ENCODE results near the gene NDUFAF2. TPM values are rescaled to one million over a fixed set of nuclear protein-coding genes. Genes with fewer than 3 reads are reported as not detected.

NDUFAF2 gene
- total and polyA plus RNA-seq, 2 of the 13 experiments (the other 11 are each of a cell fraction or from before 2014, with no cell fraction given) = 34.0 to 78.4 TPM

DNA sequence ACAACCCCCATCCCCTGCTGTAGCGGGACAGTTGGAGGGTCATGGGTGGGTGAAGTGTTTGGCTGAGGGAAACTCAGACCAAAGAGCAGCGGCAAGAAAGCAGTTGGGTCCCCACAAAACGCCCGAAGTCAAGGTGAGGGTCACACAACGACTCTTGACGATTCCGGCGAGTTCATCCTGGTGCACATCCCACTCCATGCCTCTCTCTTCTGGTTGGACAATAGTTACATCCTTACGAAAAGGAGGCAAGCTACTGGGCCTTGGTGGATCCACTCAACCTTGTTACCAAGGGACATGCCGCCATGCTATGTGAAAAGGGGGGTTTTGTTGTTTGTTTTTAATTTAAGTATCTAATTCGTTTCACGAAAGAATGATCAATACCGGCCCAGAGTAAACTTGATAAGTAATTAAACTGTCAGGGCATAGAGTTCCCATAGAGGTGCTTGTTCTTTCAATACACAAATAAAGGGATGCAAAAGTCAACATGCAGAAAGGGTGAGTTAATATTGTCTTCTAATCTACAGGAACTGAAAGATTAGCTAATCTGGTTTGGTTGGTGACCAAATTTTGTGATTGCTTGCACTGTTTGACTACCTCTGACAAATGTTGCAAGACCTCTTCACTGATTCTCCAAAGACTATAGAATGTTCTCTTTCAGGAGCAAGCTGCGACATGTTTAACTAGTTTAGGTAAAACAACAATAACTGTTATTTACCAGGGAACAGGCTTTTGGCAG lies 218.0 kb downstream of the NDUFAF2 start (continued):
- TF ChIP-seq, protein P1, sequence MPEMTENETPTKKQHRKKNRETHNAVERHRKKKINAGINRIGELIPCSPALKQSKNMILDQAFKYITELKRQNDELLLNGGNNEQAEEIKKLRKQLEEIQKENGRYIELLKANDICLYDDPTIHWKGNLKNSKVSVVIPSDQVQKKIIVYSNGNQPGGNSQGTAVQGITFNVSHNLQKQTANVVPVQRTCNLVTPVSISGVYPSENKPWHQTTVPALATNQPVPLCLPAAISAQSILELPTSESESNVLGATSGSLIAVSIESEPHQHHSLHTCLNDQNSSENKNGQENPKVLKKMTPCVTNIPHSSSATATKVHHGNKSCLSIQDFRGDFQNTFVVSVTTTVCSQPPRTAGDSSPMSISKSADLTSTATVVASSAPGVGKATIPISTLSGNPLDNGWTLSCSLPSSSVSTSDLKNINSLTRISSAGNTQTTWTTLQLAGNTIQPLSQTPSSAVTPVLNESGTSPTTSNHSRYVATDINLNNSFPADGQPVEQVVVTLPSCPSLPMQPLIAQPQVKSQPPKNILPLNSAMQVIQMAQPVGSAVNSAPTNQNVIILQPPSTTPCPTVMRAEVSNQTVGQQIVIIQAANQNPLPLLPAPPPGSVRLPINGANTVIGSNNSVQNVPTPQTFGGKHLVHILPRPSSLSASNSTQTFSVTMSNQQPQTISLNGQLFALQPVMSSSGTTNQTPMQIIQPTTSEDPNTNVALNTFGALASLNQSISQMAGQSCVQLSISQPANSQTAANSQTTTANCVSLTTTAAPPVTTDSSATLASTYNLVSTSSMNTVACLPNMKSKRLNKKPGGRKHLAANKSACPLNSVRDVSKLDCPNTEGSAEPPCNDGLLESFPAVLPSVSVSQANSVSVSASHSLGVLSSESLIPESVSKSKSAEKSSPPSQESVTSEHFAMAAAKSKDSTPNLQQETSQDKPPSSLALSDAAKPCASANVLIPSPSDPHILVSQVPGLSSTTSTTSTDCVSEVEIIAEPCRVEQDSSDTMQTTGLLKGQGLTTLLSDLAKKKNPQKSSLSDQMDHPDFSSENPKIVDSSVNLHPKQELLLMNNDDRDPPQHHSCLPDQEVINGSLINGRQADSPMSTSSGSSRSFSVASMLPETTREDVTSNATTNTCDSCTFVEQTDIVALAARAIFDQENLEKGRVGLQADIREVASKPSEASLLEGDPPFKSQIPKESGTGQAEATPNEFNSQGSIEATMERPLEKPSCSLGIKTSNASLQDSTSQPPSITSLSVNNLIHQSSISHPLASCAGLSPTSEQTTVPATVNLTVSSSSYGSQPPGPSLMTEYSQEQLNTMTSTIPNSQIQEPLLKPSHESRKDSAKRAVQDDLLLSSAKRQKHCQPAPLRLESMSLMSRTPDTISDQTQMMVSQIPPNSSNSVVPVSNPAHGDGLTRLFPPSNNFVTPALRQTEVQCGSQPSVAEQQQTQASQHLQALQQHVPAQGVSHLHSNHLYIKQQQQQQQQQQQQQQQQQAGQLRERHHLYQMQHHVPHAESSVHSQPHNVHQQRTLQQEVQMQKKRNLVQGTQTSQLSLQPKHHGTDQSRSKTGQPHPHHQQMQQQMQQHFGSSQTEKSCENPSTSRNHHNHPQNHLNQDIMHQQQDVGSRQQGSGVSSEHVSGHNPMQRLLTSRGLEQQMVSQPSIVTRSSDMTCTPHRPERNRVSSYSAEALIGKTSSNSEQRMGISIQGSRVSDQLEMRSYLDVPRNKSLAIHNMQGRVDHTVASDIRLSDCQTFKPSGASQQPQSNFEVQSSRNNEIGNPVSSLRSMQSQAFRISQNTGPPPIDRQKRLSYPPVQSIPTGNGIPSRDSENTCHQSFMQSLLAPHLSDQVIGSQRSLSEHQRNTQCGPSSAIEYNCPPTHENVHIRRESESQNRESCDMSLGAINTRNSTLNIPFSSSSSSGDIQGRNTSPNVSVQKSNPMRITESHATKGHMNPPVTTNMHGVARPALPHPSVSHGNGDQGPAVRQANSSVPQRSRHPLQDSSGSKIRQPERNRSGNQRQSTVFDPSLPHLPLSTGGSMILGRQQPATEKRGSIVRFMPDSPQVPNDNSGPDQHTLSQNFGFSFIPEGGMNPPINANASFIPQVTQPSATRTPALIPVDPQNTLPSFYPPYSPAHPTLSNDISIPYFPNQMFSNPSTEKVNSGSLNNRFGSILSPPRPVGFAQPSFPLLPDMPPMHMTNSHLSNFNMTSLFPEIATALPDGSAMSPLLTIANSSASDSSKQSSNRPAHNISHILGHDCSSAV (CRISPR knock-in tag; IDR thresholded peaks at IDR 0.05; ENCODE audit: borderline replicate concordance) = no peak
- TF ChIP-seq MED1 (CRISPR knock-in tag; IDR thresholded peaks at IDR 0.05) (0 out of 2 replicates have a peak, but pooled peaks have one; percentile 13), KLF13 (CRISPR knock-in tag; IDR thresholded peaks at IDR 0.05) (no peak), ZNF329 (CRISPR knock-in tag; IDR thresholded peaks at IDR 0.05; ENCODE audit: low read depth) (0 out of 2 replicates have a peak, but pooled peaks have one; percentile 13)
